Measurements from ENCODE around the gene TRIM54. TPM values are rescaled to one million over a fixed set of nuclear protein-coding genes. Genes with fewer than 3 reads are reported as not detected.

TRIM54 gene
- total and polyA plus RNA-seq, 2 of the 4 experiments (the other 2 are of a cell fraction): 0.15 TPM; not detected in 1

- TF ChIP-seq RAD21 (IDR thresholded peaks at IDR 0.05; ENCODE audit: low read length): peak; percentile 81
- no peak for TF ChIP-seq MAZ (IDR thresholded peaks at IDR 0.05; ENCODE audit: borderline replicate concordance, low read depth, low read length)
These were observed 32.2 kb upstream of the TRIM54 start (continued) for GRCh38 chr2:27249891-27250651.

- Histone ChIP-seq H4K5ac (ENCODE audit: low read depth, low read length) (no peak overlapping the region), H4K20me1 (ENCODE audit: insufficient read depth, low read length) (no peaks in the 10 kb centered on the region), H3K23ac (ENCODE audit: low read depth, low read length) (no peak overlapping the region), H3K9me1 (ENCODE audit: insufficient read depth, low read length) (0 out of 2 replicates have a peak, but pooled peaks cover 2% of the 10 kb centered on the region), H3K4me3 (ENCODE audit: insufficient read depth, low read depth, low read length) (no peak overlapping the region), H2BK20ac (ENCODE audit: low read depth, low read length) (no peak overlapping the region), H3K4me2 (ENCODE audit: low read depth, low read length) (no peak overlapping the region), H2AFZ (replicated peaks; ENCODE audit: low read length, poor library complexity) (peak overlapping the region; percentile 76), H4K91ac (ENCODE audit: insufficient read depth, low read depth, low read length) (no peak overlapping the region), H3K36me3 (ENCODE audit: control insufficient read depth, insufficient read depth, low read length) (no peaks in the 10 kb centered on the region), H2AK5ac (ENCODE audit: low read depth, low read length) (no peak overlapping the region), H3K27me3 (ENCODE audit: control insufficient read depth, insufficient read depth, low read length) (peaks cover 11% of the 10 kb centered on the region), H3K18ac (ENCODE audit: low read depth, low read length) (no peak overlapping the region), H3K56ac (ENCODE audit: extremely low read depth, insufficient read depth, low read length) (no peak overlapping the region), H3K79me1 (ENCODE audit: low read depth in 1 of 2, low read length in 2 of 2) (no peaks in the 10 kb centered on the region), H3K4me1 (ENCODE audit: control insufficient read depth, insufficient read depth, low read length) (peaks cover 4% of the 10 kb centered on the region), H3K27ac (ENCODE audit: insufficient read depth, low read length) (no peak overlapping the region), H2BK120ac (ENCODE audit: low read depth, low read length) (no peak overlapping the region), H2AK9ac (replicated peaks; ENCODE audit: low read depth, low read length, poor library complexity) (peak overlapping the region; percentile 28), H4K8ac (ENCODE audit: low read depth in 2 of 2, low read length in 2 of 2) (no peak overlapping the region), H2BK5ac (ENCODE audit: low read depth, low read length, poor library complexity, severe bottlenecking) (no peak overlapping the region), H3K14ac (replicated peaks; ENCODE audit: low read depth, low read length) (no peak overlapping the region), H2BK15ac (ENCODE audit: low read depth, low read length) (no peak overlapping the region), H3K9ac (ENCODE audit: low read depth, low read length) (no peak overlapping the region), H3K4ac (ENCODE audit: low read depth, low read length) (no peak overlapping the region), H3K9me3 (ENCODE audit: control insufficient read depth, insufficient read depth, low read length) (no peaks in the 10 kb centered on the region)
- DNase-seq (no peak), ATAC-seq (ENCODE audit: low read depth) (no peak)
- WGBS, 2 experiments (ENCODE audit: extremely low coverage in 2 of 2, insufficient read length in 1 of 2): no CpG with 5 or more reads among the region's 13 CpGs
- ChIA-PET CTCF (no interaction called here), POLR2A (ENCODE audit: unreplicated experiment) (no interaction called here)
- TF ChIP-seq FOS (IDR thresholded peaks at IDR 0.05; ENCODE audit: low read depth, low read length) (no peak), NFE2L2 (IDR thresholded peaks at IDR 0.05; ENCODE audit: low read depth, low read length) (no peak), BHLHE40 (IDR thresholded peaks at IDR 0.05; ENCODE audit: low read depth, low read length) (no peak), MAZ (IDR thresholded peaks at IDR 0.05; ENCODE audit: borderline replicate concordance, low read depth, low read length) (no peak), CEBPB (IDR thresholded peaks at IDR 0.05; ENCODE audit: low read depth, low read length) (no peak), CHD1 (IDR thresholded peaks at IDR 0.05; ENCODE audit: low read depth, low read length) (no peak), RCOR1 (IDR thresholded peaks at IDR 0.05; ENCODE audit: insufficient replicate concordance, low read length) (no peak), USF2 (IDR thresholded peaks at IDR 0.05; ENCODE audit: low read depth, low read length) (no peak), MAFK (IDR thresholded peaks at IDR 0.05; ENCODE audit: low read depth, low read length) (no peak)
- dilution Hi-C loops (cut with HindIII; ENCODE audit: low sequenced_read_pairs, unreplicated experiment) (no loop called here), intact Hi-C loops (cut with micrococcal nuclease) (loop anchor here (1.0 kb wide), 1 partner anchor 52 kb away; no protein-coding TSS in a partner anchor), in situ Hi-C loops (cut with MboI; ENCODE audit: low sequenced_read_pairs) (no loop called here)
- BruUV-seq (replicated peaks): no TSS peak
These were observed 31.4 kb upstream of the TRIM54 start for GRCh38 chr2:27250652-27251379.

Measured in IMR-90 (cell line).